Left lobe of liver (tissue), 2 donors: ENCODE measurements around the gene KIAA0319L. TPM values are rescaled to one million over a fixed set of nuclear protein-coding genes. Genes with fewer than 3 reads are reported as not detected.
"Not testable (repeated sequence)": the region's sequence is repeated elsewhere in the genome, so short reads cannot be mapped to it uniquely, and the experiment has no call there.

Experiments used
- ATAC-seq: fragments of 200-7000 bp; cut with Tn5 transposase; one replicate; pipeline ENCODE4 v1.9.1; 2020; ENCODE audit warnings: mild to moderate bottlenecking, moderate library complexity
- DNase-seq: peaks from one replicate; pipeline ENCODE4 v3.0.0-alpha.2; 2020; ENCODE audit warnings: low spot score
- total RNA-seq: library from RNA; stranded (reverse); gene quantifications from one replicate; pipeline ENCODE4 v1.2.1, GENCODE V29; 2021
- donor health status: DM: no; HTN: no; CAD: no; lungs with moderate emphysema.
- donor health status: DM: no; HTN: yes; CAD: no.

The KIAA0319L gene
- 49.2 TPM for total RNA-seq

DNA sequence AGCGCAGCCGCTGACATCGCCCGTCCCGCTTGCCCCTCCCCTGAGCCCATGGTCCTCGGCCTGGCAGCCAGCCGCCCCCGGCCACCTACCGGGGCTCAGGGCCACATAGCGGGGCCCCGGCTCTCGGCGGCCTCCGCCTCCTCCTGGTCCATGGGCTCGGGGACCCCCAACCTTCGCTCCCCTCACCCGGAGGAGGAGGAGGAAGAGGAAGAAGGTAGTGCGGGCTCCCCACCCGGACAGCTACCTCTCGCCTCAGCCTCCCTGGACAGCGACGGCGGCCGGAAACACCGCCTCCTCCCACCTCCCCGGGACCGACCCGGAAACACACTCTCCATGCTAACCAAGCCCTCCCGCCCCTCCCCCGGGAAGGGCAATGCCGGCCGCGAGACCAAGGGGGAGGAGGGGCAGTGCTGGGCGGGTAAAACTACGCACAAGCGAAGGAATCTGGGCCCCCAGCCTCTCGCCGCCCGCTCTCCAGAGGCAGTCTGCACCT, at the start of gene KIAA0319L:
Gene KIAA0319L (minus strand): TSS at position 286 of the 493 bp plus-strand sequence. CDS start 2,912 bp downstream, outside the sequence.
- peak; percentile 85 for ATAC-seq

DNA sequence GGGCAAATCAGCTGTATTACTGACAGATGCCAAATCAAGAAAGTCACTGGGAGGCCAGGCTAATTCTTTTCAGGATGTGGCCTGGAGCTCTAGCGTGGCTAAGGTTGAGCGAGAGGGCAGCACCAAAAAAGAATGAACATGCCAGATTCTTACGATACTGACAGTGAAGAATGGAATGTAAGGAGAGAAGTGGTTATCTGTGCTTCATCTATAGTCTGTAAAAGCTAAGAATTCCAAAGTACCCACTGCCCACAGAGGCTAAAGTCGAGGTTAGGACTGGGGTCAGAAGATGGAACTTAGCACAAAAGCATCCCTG, 48.6 kb upstream of the KIAA0319L start:
- no peak for DNase-seq
- ATAC-seq: no peak

More for the DNA sequence above, at the start of gene KIAA0319L:
- DNase-seq: peak; percentile 91

DNA sequence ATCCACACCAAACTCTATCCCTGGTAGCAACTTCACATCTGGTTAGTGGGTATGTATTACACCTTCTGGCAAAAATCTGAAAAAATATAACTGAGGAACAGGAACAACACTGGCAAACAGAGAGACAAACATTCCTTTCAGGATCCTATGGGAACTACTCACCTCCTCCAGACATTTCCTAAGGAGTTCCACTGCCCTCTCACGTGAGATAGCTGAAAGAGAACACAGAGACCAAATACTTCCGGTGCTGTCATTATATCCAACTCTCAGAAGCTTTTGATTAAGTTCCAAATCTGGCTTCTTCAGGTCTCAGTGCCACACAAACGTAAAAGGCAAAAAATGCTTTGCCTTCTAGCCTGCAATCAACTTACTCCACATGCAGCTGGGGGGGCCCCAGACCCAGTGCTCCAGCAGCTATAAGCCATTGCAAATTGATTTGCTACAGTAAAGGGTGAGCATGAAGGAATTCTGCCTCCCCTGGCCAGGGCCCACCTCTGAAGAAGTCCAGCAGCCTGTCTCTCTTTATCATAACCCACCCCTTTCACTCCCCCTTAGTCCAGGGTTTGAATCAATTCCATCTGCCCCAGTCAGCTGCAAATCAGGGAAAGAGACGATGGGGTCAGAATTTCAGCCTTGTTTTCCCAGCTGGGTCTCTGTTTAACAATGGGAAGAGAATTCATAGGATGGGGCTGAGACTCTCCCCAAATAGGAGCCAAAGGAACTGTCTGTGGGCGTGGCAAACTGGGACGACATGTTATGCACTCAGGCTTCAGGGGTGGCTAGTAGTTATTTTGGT, 48.1 kb upstream of the KIAA0319L start:
- ATAC-seq: no peak

DNA sequence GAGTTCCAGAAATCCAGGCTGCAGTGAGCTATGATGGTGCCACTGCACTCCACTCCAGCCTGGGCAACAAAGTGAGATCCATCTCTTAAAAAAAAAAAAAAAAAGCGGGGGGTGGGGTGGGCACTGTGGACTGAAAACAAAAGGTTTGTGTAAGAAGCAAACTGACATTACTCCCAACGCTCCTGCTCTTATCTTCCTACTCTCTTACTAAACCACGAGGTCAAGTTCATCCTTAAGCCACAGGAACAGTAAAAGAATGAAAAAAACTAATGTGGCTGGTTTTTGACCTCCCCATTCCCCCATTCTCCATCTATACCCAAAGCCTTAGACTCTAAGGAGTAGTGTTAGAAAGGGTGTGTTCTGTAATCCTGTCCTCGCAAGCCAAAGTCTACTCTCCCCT, 46.7 kb upstream of the KIAA0319L start:
- ATAC-seq (no peak), DNase-seq (no peak)

More for the DNA sequence above, 48.1 kb upstream of the KIAA0319L start:
- DNase-seq: no peak

DNA sequence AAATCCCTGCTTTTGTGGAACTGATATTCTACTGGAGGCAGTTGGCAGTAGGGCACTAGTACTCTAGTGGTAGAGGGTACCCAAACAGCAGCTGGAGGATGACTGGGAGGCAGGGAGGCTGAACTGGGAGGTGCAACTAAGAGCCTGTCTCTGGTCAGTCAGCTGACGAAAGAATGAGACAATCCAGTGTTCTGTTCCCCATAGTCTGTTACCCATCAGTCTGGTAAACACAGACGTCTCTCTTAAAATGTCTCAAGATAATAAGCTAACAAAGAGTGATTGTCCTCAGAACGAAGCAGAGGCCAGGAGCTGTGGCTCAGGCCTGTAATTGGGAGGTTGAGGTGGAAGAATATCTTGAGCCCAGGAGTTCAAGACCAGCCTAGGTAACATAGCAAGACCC, 46.3 kb upstream of the KIAA0319L start:
- no peak for DNase-seq
- no peak for ATAC-seq

DNA sequence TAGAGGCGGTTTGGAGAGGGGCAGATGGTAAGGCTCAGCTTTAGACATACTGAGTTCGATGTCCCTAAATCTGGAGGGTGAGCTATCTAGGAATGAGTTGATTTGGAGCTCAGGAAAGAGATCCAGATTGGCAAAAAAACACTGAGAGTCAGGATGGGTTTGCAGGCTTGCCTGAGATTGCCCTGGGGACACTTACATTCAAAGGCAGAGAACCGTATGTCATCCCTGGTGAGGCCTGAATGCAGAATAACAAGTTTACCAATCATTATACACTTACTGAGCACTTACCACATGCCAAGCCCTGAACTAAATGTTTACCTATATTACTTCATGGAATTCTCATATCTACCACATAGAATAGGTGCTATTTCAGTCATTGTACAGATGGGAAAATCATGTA, 43.4 kb upstream of the KIAA0319L start:
- ATAC-seq (no peak), DNase-seq (no peak)

DNA sequence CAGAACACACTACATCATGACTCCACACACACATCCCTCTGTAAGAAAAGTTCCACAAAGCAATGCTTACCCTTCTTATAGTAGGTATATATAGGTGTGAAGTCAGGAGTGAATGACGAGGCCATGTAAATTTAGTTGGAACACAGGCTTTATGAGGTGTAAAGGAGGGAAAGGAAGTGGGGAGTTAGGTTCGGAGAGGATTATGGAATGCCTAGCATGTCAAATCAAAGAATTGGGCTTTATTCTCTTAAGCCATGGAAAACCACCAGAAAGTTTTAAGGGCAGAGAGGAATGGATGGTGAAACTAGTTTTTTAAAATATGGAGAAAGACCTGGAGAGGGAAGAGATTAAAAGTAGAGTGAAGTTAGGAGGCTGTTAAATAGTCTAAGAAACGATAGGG, 42.2 kb upstream of the KIAA0319L start:
- ATAC-seq: no peak
- no peak for DNase-seq

DNA sequence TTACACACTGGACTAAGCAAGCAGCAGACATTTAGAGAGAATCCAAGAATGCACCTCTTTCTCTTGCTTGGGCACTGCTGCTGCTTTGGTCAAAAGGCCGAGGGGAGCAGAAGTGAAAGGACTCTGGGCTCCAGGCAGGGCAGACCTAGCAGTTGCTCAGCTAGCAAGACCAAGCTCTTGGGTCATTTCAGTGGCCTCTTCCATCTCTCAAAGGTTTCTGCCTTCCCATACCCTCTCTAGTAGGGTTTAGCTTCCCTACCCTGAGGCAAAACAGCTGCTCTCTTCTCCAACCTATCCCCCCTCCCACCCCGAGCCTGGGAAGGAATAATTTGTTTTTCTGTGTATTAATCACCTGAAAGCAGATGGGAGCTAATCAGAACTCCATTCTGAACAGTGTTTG, 41.7 kb upstream of the KIAA0319L start:
- DNase-seq: no peak
- no peak for ATAC-seq

DNA sequence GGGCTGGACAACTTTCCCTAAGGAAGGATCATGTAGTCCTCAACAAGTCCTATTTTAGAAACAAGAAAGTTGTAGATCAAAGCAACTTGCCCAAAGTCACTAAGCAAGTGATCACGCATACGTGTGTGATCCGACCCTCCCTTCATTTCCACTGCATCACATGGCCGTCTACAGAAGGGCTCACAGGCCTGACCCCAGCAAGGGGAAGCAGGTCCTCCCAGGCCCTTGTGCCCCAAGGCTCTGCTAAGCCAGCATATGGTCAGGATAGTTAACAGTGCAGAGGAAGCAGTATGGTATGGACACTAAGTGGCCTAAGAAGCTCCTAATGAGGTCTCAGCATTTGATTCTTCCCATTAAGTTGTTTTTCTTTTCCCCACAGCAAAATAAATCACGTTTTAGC, 40.7 kb upstream of the KIAA0319L start:
- no peak for ATAC-seq
- DNase-seq: no peak

DNA sequence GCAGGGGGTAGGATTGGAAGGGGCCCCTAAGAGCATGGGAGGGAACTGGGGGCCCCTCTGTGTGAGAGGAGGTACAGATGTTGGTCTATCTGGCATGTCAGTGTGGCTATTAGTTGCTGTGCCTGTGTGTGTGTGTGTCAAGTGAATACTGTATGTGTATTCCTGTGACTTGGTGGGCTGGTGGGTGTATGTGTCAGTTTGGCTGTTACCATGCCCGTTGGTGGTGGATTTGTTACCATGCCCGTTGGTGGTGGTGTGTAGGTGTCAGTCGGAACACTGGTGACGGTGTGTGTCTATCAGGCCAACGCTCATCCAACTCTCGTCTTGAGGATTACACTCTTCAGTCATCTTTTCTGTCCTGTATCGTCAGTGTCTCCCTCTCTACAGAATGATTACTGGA, 38.5 kb upstream of the KIAA0319L start:
- ATAC-seq: peak; percentile 28
- DNase-seq: no peak

DNA sequence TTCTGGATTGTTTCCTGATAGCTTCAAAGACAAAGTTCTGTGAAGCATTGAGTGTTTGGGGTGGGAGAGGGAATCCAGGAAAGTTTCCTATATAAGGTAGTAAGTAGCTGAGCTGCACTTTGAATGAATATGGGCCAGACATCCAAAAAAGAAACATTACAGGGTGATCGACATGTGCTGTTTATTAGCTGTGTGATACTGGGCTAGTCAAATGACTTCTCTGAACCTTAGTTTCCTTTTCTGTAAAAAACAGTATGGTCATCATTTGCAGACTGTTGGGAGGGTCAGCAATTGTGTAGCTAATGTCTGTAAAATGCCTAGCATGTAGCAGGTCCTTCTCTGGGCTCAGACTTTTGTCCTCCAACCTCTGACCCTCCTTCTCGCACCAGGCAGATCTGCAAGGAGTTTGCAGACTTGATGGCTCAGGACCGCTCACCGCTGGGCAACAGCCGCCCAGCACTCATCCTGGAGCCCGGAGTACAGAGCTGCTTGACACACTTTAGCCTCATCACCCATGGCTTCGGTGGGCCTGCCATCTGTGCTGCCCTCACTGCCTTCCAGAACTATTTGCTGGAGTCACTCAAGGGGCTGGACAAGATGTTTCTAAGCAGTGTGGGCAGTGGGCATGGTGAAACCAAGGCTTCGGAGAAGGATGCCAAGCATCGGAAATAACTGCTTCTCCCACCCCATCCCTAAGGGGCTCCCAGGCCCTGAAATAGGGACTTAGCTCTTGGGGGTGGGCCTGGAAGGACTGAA, 37.0 kb upstream of the KIAA0319L start:
- no peak for DNase-seq
- ATAC-seq: no peak

DNA sequence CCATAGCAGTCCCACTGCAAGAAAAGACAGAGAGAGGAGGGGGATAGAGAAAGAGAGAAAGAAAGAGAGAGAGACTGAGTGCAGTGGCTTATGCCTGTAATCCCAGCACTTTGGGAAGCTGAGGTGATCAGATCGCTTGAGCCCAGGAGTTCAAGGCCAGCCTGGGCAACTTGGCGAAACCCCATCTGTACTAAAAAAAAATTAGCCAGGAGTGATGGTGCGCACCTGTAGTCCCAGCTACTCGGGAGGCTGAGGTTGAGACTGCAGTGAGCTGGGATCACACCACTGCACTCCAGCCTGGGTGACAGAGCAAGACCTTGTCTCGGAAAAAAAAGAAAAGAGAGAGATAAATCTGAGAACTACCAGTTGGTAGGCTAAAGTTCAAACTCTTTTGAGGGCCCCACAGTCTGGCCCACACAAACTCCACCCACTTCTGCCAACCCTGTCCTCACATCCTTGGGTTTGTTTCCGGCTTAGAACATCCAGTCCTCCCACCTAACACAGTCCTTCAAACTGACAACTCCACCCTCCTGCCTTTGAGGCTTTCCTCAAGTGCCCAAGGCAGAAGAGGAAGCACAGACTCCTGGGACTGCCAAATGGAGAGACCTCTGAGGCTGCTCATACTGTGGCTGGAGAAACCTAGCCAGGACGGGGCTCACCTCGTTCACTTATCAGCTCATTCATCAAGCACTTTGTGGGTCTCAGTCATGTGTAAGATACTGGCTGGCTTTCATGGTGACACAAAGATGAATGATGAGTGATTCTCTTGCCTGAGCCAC, 36.0 kb upstream of the KIAA0319L start:
- DNase-seq: no peak
- ATAC-seq: no peak

DNA sequence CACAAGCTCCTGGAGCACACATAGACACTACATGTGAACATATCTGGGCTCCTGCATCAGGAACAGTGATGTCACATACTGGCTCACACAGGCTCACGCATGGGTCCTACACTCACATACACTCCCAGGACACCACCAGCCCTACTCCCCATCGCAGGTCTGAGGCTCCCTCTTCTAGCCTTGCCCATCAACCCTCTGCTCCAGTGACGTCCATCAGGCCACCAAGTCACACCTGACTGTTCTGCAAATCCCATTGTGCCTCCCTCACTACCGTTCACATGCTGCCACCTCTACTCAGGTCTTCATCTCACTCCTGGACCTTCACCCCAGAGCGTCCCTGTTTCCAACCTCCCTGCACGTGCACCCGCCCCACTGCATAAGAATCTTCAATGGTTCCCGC, 34.0 kb upstream of the KIAA0319L start:
- no peak for DNase-seq
- no peak for ATAC-seq

DNA sequence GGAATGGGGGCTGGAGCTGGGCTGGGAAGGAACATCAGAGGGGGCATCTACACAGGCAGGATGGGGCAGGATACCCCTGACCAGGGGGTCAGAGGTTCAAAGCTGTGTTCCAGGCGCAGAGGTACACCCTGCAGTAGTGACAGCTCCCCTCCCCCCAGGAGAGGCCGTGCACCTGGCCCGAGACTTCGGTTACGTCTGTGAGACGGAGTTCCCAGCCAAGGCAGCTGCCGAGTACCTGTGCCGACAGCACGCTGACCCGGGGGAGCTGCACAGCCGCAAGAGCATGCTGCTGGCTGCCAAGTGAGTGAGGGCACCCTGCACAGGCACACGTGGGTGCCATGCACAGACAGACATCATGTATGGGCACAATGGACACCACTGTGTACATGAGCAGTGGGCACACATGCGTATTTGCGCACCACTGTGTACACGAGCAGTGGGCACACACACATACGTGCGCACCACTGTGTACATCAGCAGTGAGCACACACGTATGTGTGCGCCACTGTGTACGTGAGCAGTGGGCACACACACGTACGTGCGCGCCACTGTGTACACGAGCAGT, 33.4 kb upstream of the KIAA0319L start:
- ATAC-seq (no peak), DNase-seq (peak; percentile 33)

DNA sequence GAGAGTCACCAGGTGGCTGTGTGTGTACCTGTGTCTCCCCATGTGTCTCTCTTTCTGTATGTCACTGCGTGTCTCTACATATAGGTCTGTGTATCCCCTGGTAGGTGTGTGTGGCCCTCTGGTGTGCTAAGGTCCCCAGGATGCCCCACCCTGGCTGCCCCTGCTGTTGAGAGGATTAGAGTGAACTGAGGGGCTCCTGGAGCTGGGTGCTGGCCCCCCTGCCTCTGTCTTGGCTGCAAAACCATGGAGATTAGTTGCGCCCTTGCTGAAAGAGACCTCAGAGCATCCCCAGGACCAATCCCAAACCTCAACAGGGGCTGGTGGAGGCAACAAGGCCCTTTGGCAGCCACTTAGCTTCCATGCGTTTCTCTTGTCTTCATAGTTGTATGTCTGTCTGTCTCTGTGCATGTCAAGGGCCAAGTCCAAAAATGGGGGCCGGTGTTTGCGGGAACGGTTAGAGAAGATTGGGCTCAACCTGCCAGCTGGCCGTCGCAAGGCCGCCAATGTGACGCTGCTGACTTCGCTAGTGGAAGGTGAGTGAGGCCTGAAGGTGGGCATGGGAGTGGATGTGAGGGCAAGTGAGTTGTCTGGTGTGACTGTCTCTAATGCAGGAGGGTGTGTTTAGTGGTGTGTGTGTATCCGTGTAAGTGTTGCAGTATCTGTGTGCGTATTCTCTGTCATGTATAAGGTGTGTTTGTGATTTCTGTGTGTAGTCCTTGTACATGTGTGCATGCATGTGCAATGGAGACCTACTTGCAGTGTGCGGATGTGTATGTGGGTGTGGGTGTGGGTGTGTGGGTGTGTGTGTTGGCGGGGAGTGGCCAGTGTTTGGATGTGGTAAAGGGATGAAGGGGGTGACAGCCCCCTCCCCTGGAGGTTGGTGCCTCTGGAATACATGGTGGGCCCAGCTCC, 32.6 kb upstream of the KIAA0319L start:
- ATAC-seq (no peak), DNase-seq (peak; percentile 23)

DNA sequence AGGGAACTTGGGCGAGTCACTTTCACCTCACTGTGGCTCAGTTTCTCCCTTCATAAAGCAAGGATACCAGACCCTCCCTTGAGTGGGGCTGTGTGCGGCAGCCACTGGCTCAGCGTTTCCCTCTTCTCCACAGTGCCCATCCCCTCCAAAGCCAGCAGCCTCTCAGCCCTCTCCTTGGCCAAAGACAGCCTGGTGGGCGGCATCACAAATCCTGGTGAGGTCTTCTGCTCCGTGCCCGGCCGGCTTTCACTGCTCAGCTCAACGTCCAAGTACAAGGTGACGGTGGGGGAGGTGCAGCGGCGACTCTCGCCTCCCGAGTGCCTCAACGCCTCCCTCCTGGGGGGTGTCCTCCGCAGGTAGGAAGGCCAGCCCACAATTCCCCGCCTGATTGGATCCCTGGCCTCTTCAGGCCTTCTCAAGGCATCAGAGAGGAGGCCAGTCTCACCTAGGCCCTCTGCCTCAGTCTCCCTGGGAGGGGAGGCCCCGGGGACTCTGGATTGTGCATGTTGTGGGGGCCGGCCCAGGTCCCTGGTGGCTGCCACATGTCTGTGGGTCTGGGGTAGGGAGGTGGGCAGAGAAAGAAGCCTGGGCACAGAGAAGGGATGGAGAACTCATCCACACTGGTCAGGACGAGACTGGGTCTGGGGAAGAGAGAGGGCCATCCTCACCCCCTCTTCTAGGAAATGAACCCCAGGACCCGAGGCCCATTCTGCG, 31.2 kb upstream of the KIAA0319L start:
- no peak for DNase-seq
- no peak for ATAC-seq

DNA sequence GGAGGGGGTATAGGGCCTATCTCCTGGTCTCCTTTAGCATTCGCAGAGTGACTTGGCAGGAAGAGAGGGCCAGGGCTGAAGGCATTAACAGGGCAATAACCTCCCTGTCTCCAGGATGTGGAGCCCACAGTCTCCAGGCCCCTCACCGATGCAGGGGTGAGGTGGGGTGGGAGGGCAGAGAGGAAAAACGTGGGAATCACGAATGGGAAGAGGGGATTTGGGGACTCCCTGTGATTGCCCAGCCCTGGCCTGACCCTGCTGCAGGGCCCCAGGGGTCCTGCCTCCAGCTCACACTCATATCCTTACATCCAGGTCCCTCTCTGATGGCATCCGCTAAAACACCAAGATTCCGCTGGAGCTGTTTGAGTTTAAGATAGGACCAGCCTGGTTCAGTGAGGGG, 30.5 kb upstream of the KIAA0319L start:
- ATAC-seq (no peak), DNase-seq (no peak)

DNA sequence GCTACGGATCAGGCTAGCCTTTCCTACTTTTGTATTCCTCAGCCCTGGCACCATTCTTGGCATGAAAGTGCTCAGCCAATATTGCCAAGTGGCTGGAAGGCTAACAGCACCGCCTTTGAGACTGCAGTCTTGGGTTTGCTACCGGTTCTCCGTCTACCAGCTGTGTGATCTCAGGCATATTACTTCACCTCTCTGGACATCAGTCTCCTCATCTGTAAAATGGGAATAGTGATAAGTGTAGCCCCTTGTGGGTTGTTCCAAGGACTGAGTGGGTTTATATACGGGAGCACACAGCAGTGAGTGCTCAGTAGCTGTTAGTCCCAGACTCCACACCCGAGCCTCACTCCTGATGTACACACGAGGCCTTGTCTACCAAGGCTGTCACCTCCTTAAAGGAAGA, 29.6 kb upstream of the KIAA0319L start:
- no peak for DNase-seq
- ATAC-seq: no peak

DNA sequence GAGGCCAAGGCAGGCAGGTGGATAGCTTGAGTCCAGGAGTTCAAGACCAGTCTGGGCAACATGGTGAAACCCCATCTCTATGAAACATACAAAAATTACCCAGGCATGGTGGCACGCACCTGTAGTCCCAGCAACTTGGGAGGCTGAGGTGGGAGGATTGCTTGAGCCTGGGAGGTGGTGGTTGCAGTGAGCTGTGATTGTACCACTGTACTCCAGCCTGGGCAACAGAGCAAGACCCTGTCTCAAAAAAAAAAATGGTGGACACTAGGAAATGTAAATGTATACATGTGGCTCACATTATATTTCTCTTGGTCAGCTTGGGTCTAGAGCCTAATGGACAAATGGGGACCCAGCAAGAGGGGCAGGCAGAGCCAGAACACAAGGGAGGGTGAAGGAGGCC, 28.6 kb upstream of the KIAA0319L start:
- not testable (repeated sequence) for ATAC-seq, DNase-seq
